ENCODE data around the gene ACAD9. TPM values are rescaled to one million over a fixed set of nuclear protein-coding genes. Genes with fewer than 3 reads are reported as not detected.

The ACAD9 gene
- 27.1 and 31.5 TPM in 2 replicates for total RNA-seq

GRCh38 chr3:128879125-128879969 lies at the start of gene ACAD9:
Gene ACAD9, plus strand, starts transcription at chr3:128879620. Its CDS starts 72 bp downstream, at chr3:128879692.

Other genes starting within 250 kb of the ACAD9 start
- gene RPN1, start 228.8 kb upstream of the ACAD9 start, total RNA-seq, result 248 and 259 TPM in 2 replicates
- gene RAB7A, start 153.4 kb upstream of the ACAD9 start, total RNA-seq, result 98.8 and 116 TPM in 2 replicates
- not detected in 2 replicates for gene CFAP92, start 114.5 kb downstream of the ACAD9 start, total RNA-seq
- 0.06 TPM in 1 of 2 replicates, not detected in the other for gene EFCC1, start 121.7 kb downstream of the ACAD9 start, total RNA-seq
- not detected in 2 replicates for gene GP9, start 181.2 kb downstream of the ACAD9 start, total RNA-seq
- gene RAB43, start 242.2 kb downstream of the ACAD9 start, total RNA-seq, result 11.3 and 18.5 TPM in 2 replicates